ENCODE measurements around the gene TLR5. TPM values are rescaled to one million over a fixed set of nuclear protein-coding genes. Genes with fewer than 3 reads are reported as not detected.

TLR5 gene
- total and polyA plus RNA-seq, 9 donors: 7.7 to 38.8 (median 22.3) TPM

GRCh38 chr1:223188618-223189356, 45.7 kb upstream of the TLR5 start:
- intact Hi-C loops (cut with DNase I): no loop called here
- no peaks in the 10 kb centered on the region for H3K27me3 ChIP-seq
- no peaks in the 10 kb centered on the region for H3K9me3 ChIP-seq
- H3K36me3 ChIP-seq: no peaks in the 10 kb centered on the region
- no peak for DNase-seq
- no peak for TF ChIP-seq POLR2A (IDR thresholded peaks at IDR 0.05)
- no peak for TF ChIP-seq EP300 (IDR thresholded peaks at IDR 0.05)
- no peak for TF ChIP-seq CTCF (IDR thresholded peaks at IDR 0.05)
- WGBS, 3 donors: 74 to 80% (median 74%) methylated on average over 5 of the region's 5 CpGs
- H3K27ac ChIP-seq: no peak overlapping the region
- no peak overlapping the region for H3K4me3 ChIP-seq
- H3K4me1 ChIP-seq (ENCODE audit: insufficient read depth): no peaks in the 10 kb centered on the region

DNA sequence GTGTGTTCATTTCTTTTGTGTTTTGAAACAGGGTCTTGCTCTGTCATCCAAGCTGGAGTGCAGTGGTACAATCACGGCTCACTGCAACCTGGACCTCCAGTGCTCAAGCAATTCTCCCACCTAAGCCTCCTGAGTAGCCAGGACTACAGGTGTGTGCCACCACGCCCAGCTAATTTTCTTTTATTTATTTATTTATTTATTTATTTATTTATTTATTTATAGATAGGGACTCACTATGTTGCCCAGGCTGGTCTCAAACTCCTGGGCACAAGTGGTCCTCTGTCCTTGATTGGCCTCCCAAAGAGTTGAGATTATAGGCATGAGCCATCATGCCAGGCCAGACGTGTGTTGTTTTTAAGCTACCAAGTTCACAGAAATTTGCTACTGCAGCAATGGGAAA, 43.8 kb upstream of the TLR5 start:
- intact Hi-C loops (cut with DNase I): no loop called here
- H3K4me3 ChIP-seq: no peak overlapping the region
- no peaks in the 10 kb centered on the region for H3K27me3 ChIP-seq
- no peak for DNase-seq
- TF ChIP-seq EP300 (IDR thresholded peaks at IDR 0.05) (no peak), POLR2A (IDR thresholded peaks at IDR 0.05) (no peak), CTCF (IDR thresholded peaks at IDR 0.05) (no peak)
- no peak overlapping the region for H3K27ac ChIP-seq
- no peaks in the 10 kb centered on the region for H3K36me3 ChIP-seq
- WGBS, 3 donors: 93 to 96% (median 95%) methylated on average over 3 of the region's 3 CpGs
- no peaks in the 10 kb centered on the region for H3K4me1 ChIP-seq (ENCODE audit: insufficient read depth)
- H3K9me3 ChIP-seq: no peaks in the 10 kb centered on the region

DNA sequence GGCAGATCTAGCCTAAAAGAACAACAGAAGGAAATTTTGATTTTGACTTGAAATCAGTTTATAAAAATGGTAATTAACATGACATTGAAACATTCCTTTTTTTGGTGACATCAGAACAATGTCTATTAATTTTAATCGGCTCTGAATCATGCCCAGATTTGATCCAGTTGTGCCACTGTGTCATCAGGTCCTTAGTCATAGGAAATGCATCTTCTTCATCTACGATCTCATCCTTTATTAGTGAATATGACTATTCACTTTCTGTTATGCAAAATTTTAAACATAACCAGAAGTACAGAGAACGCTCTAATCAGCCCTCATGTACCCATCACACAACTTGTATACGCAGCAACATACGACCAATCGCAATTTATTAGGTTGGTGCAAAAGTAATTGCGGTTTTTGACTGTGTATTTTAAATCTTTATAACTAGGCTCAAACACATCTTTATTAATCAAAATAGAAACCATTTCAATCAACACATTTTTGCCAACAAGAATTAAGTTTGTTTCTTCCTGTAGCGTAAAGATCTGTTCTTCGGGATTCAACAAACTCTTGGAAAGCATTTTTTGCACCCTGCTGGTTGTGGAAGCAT, 40.3 kb upstream of the TLR5 start:
- no peak for DNase-seq
- no peaks in the 10 kb centered on the region for H3K9me3 ChIP-seq
- H3K4me3 ChIP-seq: no peak overlapping the region
- no peak for TF ChIP-seq EP300 (IDR thresholded peaks at IDR 0.05)
- TF ChIP-seq CTCF (IDR thresholded peaks at IDR 0.05): no peak
- TF ChIP-seq POLR2A (IDR thresholded peaks at IDR 0.05): no peak
- intact Hi-C loops (cut with DNase I): no loop called here
- H3K4me1 ChIP-seq (ENCODE audit: insufficient read depth): peaks cover 3% of the 10 kb centered on the region
- H3K27ac ChIP-seq: no peak overlapping the region
- H3K27me3 ChIP-seq: no peaks in the 10 kb centered on the region
- H3K36me3 ChIP-seq: no peaks in the 10 kb centered on the region
- WGBS, 3 donors: 92 to 96% (median 92%) methylated on average over 9 of the region's 9 CpGs

DNA sequence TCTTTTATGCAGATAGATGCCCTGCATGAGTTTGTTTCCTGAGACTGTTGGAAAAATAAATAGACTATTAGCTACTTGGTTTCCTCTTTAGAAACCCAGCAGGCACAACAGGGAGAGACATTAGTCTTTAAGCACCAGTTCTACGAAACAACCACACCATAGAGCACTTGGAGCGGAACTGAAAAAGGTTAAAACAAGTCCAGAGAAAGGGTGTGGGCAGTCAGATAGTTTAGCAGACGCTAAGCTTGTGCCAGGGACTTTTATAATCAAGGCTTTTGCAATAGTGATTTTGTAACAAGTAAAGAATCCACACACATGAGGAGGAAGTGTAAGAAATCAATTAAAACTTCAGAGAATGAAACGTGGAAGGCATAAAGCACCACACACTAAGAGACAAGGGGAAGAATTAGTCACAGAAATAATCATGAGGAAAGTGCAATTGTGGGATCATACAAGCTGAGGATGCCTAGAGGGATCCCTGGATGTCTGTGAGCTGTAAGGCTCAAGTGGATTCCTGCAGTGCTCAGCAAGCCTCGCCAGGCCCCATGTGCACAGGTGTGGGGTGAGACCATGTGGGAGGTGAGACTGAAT, 37.8 kb upstream of the TLR5 start:
- no peaks in the 10 kb centered on the region for H3K9me3 ChIP-seq
- DNase-seq: no peak
- H3K4me1 ChIP-seq (ENCODE audit: insufficient read depth): peaks cover 3% of the 10 kb centered on the region
- H3K4me3 ChIP-seq: no peak overlapping the region
- intact Hi-C loops (cut with DNase I): no loop called here
- no peaks in the 10 kb centered on the region for H3K36me3 ChIP-seq
- TF ChIP-seq EP300 (IDR thresholded peaks at IDR 0.05): no peak
- TF ChIP-seq CTCF (IDR thresholded peaks at IDR 0.05): no peak
- TF ChIP-seq POLR2A (IDR thresholded peaks at IDR 0.05): no peak
- WGBS, 3 donors: 29 to 40% (median 40%) methylated on average over 5 of the region's 5 CpGs
- no peak overlapping the region for H3K27ac ChIP-seq
- H3K27me3 ChIP-seq: no peaks in the 10 kb centered on the region
